ENCODE measurements around the gene ACOX3. TPM values are rescaled to one million over a fixed set of nuclear protein-coding genes. Genes with fewer than 3 reads are reported as not detected.

The ACOX3 gene
- polyA plus RNA-seq, 1 donor (not counting 4 experiments of a cell fraction or from before 2014, with no cell fraction given): 6.7 TPM

GRCh38 chr4:8344377-8344776, 96.1 kb downstream of the ACOX3 start:
- Histone ChIP-seq H2AFZ (ENCODE audit: control insufficient read depth, low read length) (no peak overlapping the region), H3K9ac (ENCODE audit: control insufficient read depth, extremely low read depth, insufficient read depth, low read length) (no peak overlapping the region), H3K79me2 (ENCODE audit: control insufficient read depth, insufficient read depth, low read length) (no peaks in the 10 kb centered on the region), H4K20me1 (ENCODE audit: control insufficient read depth, extremely low read depth, insufficient read depth, low read length) (no peaks in the 10 kb centered on the region), H3K4me2 (ENCODE audit: control insufficient read depth, extremely low read depth, insufficient read depth, low read depth, low read length) (no peak overlapping the region), H3K27ac (ENCODE audit: control insufficient read depth, insufficient read depth, low read length) (no peak overlapping the region), H3K9me3 (ENCODE audit: control insufficient read depth, low read depth, low read length) (no peaks in the 10 kb centered on the region), H3K9me1 (ENCODE audit: control insufficient read depth, extremely low read depth, insufficient read depth, low read length) (no peaks in the 10 kb centered on the region), H3K4me3 (ENCODE audit: control insufficient read depth in 2 of 3, extremely low read depth in 1 of 3, insufficient read depth in 2 of 3, low read depth in 1 of 3, low read length in 3 of 3) (no peak overlapping the region), H3K36me3 (ENCODE audit: control insufficient read depth in 2 of 2, extremely low read depth in 1 of 2, insufficient read depth in 2 of 2, low read length in 2 of 2) (no peaks in the 10 kb centered on the region), H3K4me1 (ENCODE audit: control insufficient read depth, extremely low read depth, insufficient read depth, low read length) (no peaks in the 10 kb centered on the region), H3K27me3 (ENCODE audit: control insufficient read depth, extremely low read depth, insufficient read depth, low read length) (no peaks in the 10 kb centered on the region)
- TF ChIP-seq, protein P1, sequence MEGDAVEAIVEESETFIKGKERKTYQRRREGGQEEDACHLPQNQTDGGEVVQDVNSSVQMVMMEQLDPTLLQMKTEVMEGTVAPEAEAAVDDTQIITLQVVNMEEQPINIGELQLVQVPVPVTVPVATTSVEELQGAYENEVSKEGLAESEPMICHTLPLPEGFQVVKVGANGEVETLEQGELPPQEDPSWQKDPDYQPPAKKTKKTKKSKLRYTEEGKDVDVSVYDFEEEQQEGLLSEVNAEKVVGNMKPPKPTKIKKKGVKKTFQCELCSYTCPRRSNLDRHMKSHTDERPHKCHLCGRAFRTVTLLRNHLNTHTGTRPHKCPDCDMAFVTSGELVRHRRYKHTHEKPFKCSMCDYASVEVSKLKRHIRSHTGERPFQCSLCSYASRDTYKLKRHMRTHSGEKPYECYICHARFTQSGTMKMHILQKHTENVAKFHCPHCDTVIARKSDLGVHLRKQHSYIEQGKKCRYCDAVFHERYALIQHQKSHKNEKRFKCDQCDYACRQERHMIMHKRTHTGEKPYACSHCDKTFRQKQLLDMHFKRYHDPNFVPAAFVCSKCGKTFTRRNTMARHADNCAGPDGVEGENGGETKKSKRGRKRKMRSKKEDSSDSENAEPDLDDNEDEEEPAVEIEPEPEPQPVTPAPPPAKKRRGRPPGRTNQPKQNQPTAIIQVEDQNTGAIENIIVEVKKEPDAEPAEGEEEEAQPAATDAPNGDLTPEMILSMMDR (optimal IDR thresholded peaks at IDR 0.05 in 1 of 3, IDR thresholded peaks at IDR 0.05 in 1 of 3, conservative IDR thresholded peaks at IDR 0.05 in 1 of 3; ENCODE audit: extremely low read depth in 1 of 3, insufficient read depth in 2 of 3, low read length in 3 of 3): no peak
- no peak for TF ChIP-seq EZH2 (IDR thresholded peaks at IDR 0.05; ENCODE audit: low read length)
- FAIRE-seq (no peak), DNase-seq (ENCODE audit: low read depth, low spot score) (no peak)
- dilution Hi-C loops (cut with MboI; ENCODE audit: extremely low pct_ligation_motif_present, low sequenced_read_pairs): no loop called here

DNA sequence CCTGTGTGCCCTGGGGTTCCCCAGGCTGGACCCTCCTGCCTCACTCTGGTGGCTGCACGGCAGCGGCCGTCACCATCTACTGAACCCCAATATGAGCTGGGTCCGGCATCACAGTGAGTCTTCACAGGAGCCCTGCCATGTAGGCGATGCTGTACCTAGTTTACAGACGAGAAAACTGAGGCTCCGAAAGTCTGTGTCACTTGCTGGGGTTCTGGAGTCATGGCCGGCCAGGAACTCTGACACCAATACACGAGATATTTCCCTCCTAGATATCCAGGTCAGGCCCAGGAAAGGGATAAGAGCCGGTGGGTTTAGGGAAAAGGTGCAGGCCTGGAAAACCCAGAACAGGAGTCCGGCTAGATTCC, 96.6 kb downstream of the ACOX3 start:
- Histone ChIP-seq H3K9me1 (ENCODE audit: control insufficient read depth, extremely low read depth, insufficient read depth, low read length) (no peaks in the 10 kb centered on the region), H2AFZ (ENCODE audit: control insufficient read depth, low read length) (no peak overlapping the region), H4K20me1 (ENCODE audit: control insufficient read depth, extremely low read depth, insufficient read depth, low read length) (no peaks in the 10 kb centered on the region), H3K27ac (ENCODE audit: control insufficient read depth, insufficient read depth, low read length) (no peak overlapping the region), H3K27me3 (ENCODE audit: control insufficient read depth, extremely low read depth, insufficient read depth, low read length) (no peaks in the 10 kb centered on the region), H3K4me2 (ENCODE audit: control insufficient read depth, extremely low read depth, insufficient read depth, low read depth, low read length) (no peak overlapping the region), H3K9me3 (ENCODE audit: control insufficient read depth, low read depth, low read length) (no peaks in the 10 kb centered on the region), H3K4me1 (ENCODE audit: control insufficient read depth, extremely low read depth, insufficient read depth, low read length) (no peaks in the 10 kb centered on the region), H3K4me3 (ENCODE audit: control insufficient read depth in 2 of 3, extremely low read depth in 1 of 3, insufficient read depth in 2 of 3, low read depth in 1 of 3, low read length in 3 of 3) (no peak overlapping the region), H3K36me3 (ENCODE audit: control insufficient read depth in 2 of 2, extremely low read depth in 1 of 2, insufficient read depth in 2 of 2, low read length in 2 of 2) (no peaks in the 10 kb centered on the region), H3K79me2 (ENCODE audit: control insufficient read depth, insufficient read depth, low read length) (no peaks in the 10 kb centered on the region), H3K9ac (ENCODE audit: control insufficient read depth, extremely low read depth, insufficient read depth, low read length) (no peak overlapping the region)
- FAIRE-seq (no peak), DNase-seq (ENCODE audit: low read depth, low spot score) (no peak)
- dilution Hi-C loops (cut with MboI; ENCODE audit: extremely low pct_ligation_motif_present, low sequenced_read_pairs): no loop called here
- no peak for TF ChIP-seq EZH2 (IDR thresholded peaks at IDR 0.05; ENCODE audit: low read length)
- TF ChIP-seq, protein P1 (optimal IDR thresholded peaks at IDR 0.05 in 1 of 3, IDR thresholded peaks at IDR 0.05 in 1 of 3, conservative IDR thresholded peaks at IDR 0.05 in 1 of 3; ENCODE audit: extremely low read depth in 1 of 3, insufficient read depth in 2 of 3, low read length in 3 of 3): no peak

All from keratinocyte (primary cell).